SK-N-SH (cell line): ENCODE measurements around the gene LARP6. TPM values are rescaled to one million over a fixed set of nuclear protein-coding genes. Genes with fewer than 3 reads are reported as not detected.

ENCODE experiments used
- CTCF ChIA-PET: fragments of 300-600, 350-600 bp; formaldehyde crosslinking; extraction: SDS; loops from one replicate; lab custom pipeline; 2021; lab: Yijun Ruan, JAX
- POLR2A ChIA-PET: fragments of 350-600 bp; sonication (Branson Sonifier 250); formaldehyde crosslinking; extraction: SDS; loops from one replicate; lab custom pipeline; 2020; ENCODE audit warnings: antibody characterized with exemption, inconsistent platforms; lab: Yijun Ruan, JAX
- DNase-seq: peaks from one replicate; pipeline ENCODE4 v3.0.0; 2012
- H2AFZ ChIP-seq: fragments of 200-600 bp; sonication (generic); 2 replicates; pipeline ENCODE4 v1.8.1; 2016; ENCODE audit warnings: antibody characterized with exemption, mild to moderate bottlenecking, low read depth
- H3F3A ChIP-seq: fragments of 200-600 bp; sonication (generic); replicated peaks from 2 replicates; pipeline ENCODE3; 2016; ENCODE audit warnings: antibody characterized with exemption, mild to moderate bottlenecking; ENCODE audit not compliant: insufficient read depth
- H3K27ac ChIP-seq, 2 experiments: fragments of 200-500 bp in 1 of 2; fragments of 200-600 bp in 1 of 2; sonication (Bioruptor generic) in 1 of 2; sonication (generic), shearing (Covaris generic) in 1 of 2; 2 replicates each; pipeline versions ENCODE4 v1.5.1 to v1.6.1; 2014 to 2016; ENCODE audit warnings: low read depth in 2 of 2, inconsistent platforms in 1 of 2, low read length in 1 of 2, mild to moderate bottlenecking in 1 of 2, mixed read lengths in 1 of 2
- H3K27me3 ChIP-seq: fragments of 200-600 bp; sonication (generic), shearing (Covaris generic); 2 replicates; pipeline ENCODE4 v1.6.1; 2016; ENCODE audit warnings: mixed run types; ENCODE audit not compliant: insufficient read depth
- H3K36me3 ChIP-seq, 2 experiments: fragments of 200-500 bp in 1 of 2; fragments of 200-600 bp in 1 of 2; sonication (Bioruptor generic) in 1 of 2; sonication (generic) in 1 of 2; replicated peaks in 1 of 2; 2 replicates each; pipeline versions ENCODE3 to v1.5.1; 2014 to 2016; ENCODE audit warnings: low read length in 1 of 2, mild to moderate bottlenecking in 1 of 2; ENCODE audit not compliant: insufficient read depth in 2 of 2, control insufficient read depth in 1 of 2
- H3K4me1 ChIP-seq, 2 experiments: fragments of 200-500 bp in 1 of 2; fragments of 200-600 bp in 1 of 2; sonication (Bioruptor generic) in 1 of 2; sonication (generic), shearing (Covaris generic) in 1 of 2; 2 replicates each; pipeline versions ENCODE4 v1.5.1 to v1.6.1; 2014 to 2016; ENCODE audit warnings: low read depth in 1 of 2, low read length in 1 of 2, mixed run types in 1 of 2; ENCODE audit not compliant: insufficient read depth in 2 of 2, control insufficient read depth in 1 of 2
- H3K4me2 ChIP-seq: fragments of 200-600 bp; sonication (generic), shearing (Covaris generic); 2 replicates; pipeline ENCODE4 v1.6.1; 2017; ENCODE audit warnings: mixed run types
- H3K4me3 ChIP-seq, 2 experiments: fragments of 200-500 bp in 1 of 2; fragments of 200-600 bp in 1 of 2; sonication (Bioruptor generic) in 1 of 2; sonication (generic), shearing (Covaris generic) in 1 of 2; 2 replicates each; pipeline versions ENCODE4 v1.5.1 to v1.8.1; 2014 to 2016; ENCODE audit warnings: low read depth in 2 of 2, inconsistent platforms in 1 of 2, low read length in 1 of 2, mild to moderate bottlenecking in 1 of 2, mixed read lengths in 1 of 2, moderate library complexity in 1 of 2
- H3K79me2 ChIP-seq: fragments of 200-600 bp; sonication (generic); 2 replicates; pipeline ENCODE4 v1.8.1; 2017; ENCODE audit warnings: mild to moderate bottlenecking; ENCODE audit not compliant: insufficient read depth
- H3K9ac ChIP-seq: fragments of 200-600 bp; sonication (generic); 2 replicates; pipeline ENCODE4 v1.6.1; 2017; ENCODE audit warnings: mixed run types
- H3K9me2 ChIP-seq: fragments of 200-600 bp; sonication (generic); 2 replicates; pipeline ENCODE4 v1.6.1; 2017; ENCODE audit warnings: mixed run types
- H3K9me3 ChIP-seq: fragments of 200-600 bp; sonication (generic); 2 replicates; pipeline ENCODE4 v1.6.1; 2017; ENCODE audit warnings: mixed run types, mild to moderate bottlenecking, moderate library complexity
- H4K20me1 ChIP-seq: fragments of 200-600 bp; sonication (generic); 2 replicates; pipeline ENCODE4 v1.6.1; 2017; ENCODE audit warnings: mild to moderate bottlenecking, mixed run types; ENCODE audit not compliant: insufficient read depth
- CTCF ChIP-seq: fragments of 200-600 bp; sonication (generic); IDR thresholded peaks from 2 replicates; pipeline ENCODE4 v1.6.1; 2017; ENCODE audit warnings: antibody characterized with exemption, mild to moderate bottlenecking, moderate library complexity
- ELF1 ChIP-seq: IDR thresholded peaks from 2 replicates; pipeline ENCODE4 v1.4.0; 2012
- EP300 ChIP-seq, 2 experiments: IDR thresholded peaks; 2 replicates each; pipeline versions ENCODE4 v1.4.0 to v1.6.1; 2012; ENCODE audit warnings: borderline replicate concordance in 1 of 2, low read depth in 1 of 2, low read length in 1 of 2
- EZH2phosphoT487 ChIP-seq: fragments of 200-600 bp; sonication (generic); IDR thresholded peaks from 2 replicates; pipeline ENCODE4 v1.6.1; 2017; ENCODE audit warnings: low read depth, mixed run types, mild to moderate bottlenecking, antibody characterized with exemption, moderate library complexity, borderline replicate concordance
- FOSL2 ChIP-seq: IDR thresholded peaks from 2 replicates; pipeline ENCODE4 v1.4.0; 2012; ENCODE audit warnings: low read depth, mild to moderate bottlenecking, moderate library complexity, borderline replicate concordance
- FOXJ3 ChIP-seq: sonication (generic); formaldehyde crosslinking; IDR thresholded peaks from 2 replicates; pipeline ENCODE4 v1.5.1; 2020; ENCODE audit warnings: mild to moderate bottlenecking, missing genetic modification reagents
- FOXM1 ChIP-seq: IDR thresholded peaks from 2 replicates; pipeline ENCODE4 v1.4.0; 2012; ENCODE audit warnings: low read depth, mild to moderate bottlenecking
- GATA2 ChIP-seq: sonication (generic); formaldehyde crosslinking; IDR thresholded peaks from 2 replicates; pipeline ENCODE4 v1.5.0; 2020; ENCODE audit warnings: mild to moderate bottlenecking, missing genetic modification reagents
- MAX ChIP-seq: IDR thresholded peaks from 2 replicates; pipeline ENCODE4 v1.4.0; 2012; ENCODE audit warnings: low read depth
- MEF2A ChIP-seq: IDR thresholded peaks from 2 replicates; pipeline ENCODE4 v1.4.0; 2012; ENCODE audit warnings: low read depth, borderline replicate concordance
- NRF1 ChIP-seq: IDR thresholded peaks from 2 replicates; pipeline ENCODE4 v1.6.1; 2012; ENCODE audit warnings: low read depth, mild to moderate bottlenecking, low read length
- RAD21 ChIP-seq: IDR thresholded peaks from 2 replicates; pipeline ENCODE4 v1.6.1; 2012; ENCODE audit warnings: mild to moderate bottlenecking, low read length
- RCOR1 ChIP-seq: fragments of 150-350 bp; IDR thresholded peaks from 2 replicates; pipeline ENCODE4 v1.6.1; 2017; ENCODE audit warnings: antibody characterized with exemption, low read length
- RFX5 ChIP-seq: IDR thresholded peaks from 2 replicates; pipeline ENCODE4 v1.6.1; 2012; ENCODE audit warnings: mild to moderate bottlenecking, improper control_type of control experiment, low read length
- SIN3A ChIP-seq: IDR thresholded peaks from 2 replicates; pipeline ENCODE4 v1.6.1; 2012; ENCODE audit warnings: low read depth, mild to moderate bottlenecking, low read length, moderate library complexity, borderline replicate concordance
- SMC3 ChIP-seq: IDR thresholded peaks from 2 replicates; pipeline ENCODE4 v1.6.1; 2012; ENCODE audit warnings: low read depth, low read length, improper control_type of control experiment
- TAF1 ChIP-seq: IDR thresholded peaks from 2 replicates; pipeline ENCODE4 v1.6.1; 2012; ENCODE audit warnings: low read depth, mild to moderate bottlenecking, low read length, moderate library complexity, borderline replicate concordance
- TCF12 ChIP-seq: IDR thresholded peaks from 2 replicates; pipeline ENCODE4 v1.4.0; 2012
- YY1 ChIP-seq: IDR thresholded peaks from 2 replicates; pipeline ENCODE4 v1.4.0; 2012; ENCODE audit warnings: low read depth, mild to moderate bottlenecking
- WGBS: methylation state at CpG from one replicate; pipeline ENCODE4 v1.1.6; 2017; ENCODE audit warnings: low lambda C conversion rate; 5-methylcytosine and 5-hydroxymethylcytosine counted together
- polyA plus RNA-seq, 3 experiments: library from polyadenylated mRNA; depleted of rRNA; stranded (reverse); fragments of >200 nt; gene quantifications; 2 replicates each; pipeline ENCODE4 v1.2.3, GENCODE V29; 2012
- TF ChIP-seq, protein P1 (sequence below): fragments of 150-350 bp; IDR thresholded peaks from 2 replicates; pipeline ENCODE4 v1.6.1; 2017; ENCODE audit warnings: antibody characterized with exemption, low read length, low read depth, borderline replicate concordance

LARP6 gene
- polyA plus RNA-seq, 1 of the 3 experiments (the other 2 are of a cell fraction): 236 TPM

DNA sequence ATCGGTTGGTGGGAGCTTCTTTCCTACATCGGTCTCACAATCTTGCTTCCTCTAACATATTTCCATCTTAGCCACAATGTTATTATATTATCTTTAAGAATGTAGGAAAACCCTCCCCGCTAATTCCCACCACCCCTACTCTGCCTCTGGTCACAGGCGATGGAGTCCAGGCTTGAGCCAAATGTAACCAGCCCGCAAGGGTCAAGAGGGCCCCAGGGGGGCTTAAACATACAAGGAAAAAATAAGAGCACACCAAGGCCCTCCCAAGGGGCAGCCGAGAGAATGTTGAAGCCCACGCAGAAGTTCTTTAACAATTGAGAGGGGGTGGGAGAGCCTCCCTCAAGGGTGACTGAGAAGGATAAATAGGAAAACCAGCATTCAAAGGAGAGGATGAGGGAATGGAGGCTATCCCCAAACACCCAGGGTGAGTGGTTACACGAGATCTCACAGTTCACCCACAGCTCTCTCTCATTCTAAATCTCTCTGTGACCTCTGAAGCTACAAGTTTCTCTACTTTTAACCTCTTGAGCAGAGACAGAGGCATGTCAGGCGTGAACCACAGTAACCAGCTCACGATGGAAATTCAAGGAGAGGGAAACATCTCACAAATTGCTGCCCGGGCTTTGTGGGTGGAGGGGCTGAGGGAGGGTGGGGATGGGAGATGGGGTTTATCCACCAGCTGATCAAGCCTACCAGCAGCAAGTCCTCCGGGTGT lies 59.2 kb downstream of the LARP6 start:
- H3K4me1 ChIP-seq: peaks cover 0 to 60% of the 10 kb centered on the region in 2 experiments; a peak in 2 of 4 replicates
- peak overlapping the region; percentile 75 for H3K4me2 ChIP-seq
- ChIA-PET CTCF (interaction anchor here (0.8 to 1.0 kb wide), 2 partner anchors 17 to 30 kb away, joined by 4 to 8 read pairs; no protein-coding TSS in a partner anchor), POLR2A (interaction anchor here (0.5 kb wide), 1 partner anchor 45 kb away, joined by 3 read pairs; no protein-coding TSS in a partner anchor)
- H3K79me2 ChIP-seq: peaks cover 19% of the 10 kb centered on the region; the same call in 1 of the 2 replicates
- TF ChIP-seq NRF1 (no peak), YY1 (no peak), RCOR1 (no peak), FOSL2 (no peak), EP300 (IDR thresholded peaks at IDR 0.05; ENCODE audit: borderline replicate concordance in 1 of 2, low read depth in 1 of 2, low read length in 1 of 2) (no peak), GATA2 (CRISPR knock-in tag) (no peak), TAF1 (no peak), EZH2phosphoT487 (no peak), FOXM1 (no peak), RFX5 (no peak), FOXJ3 (no peak), CTCF (no peak), RAD21 (no peak), MEF2A (no peak), ELF1 (no peak), MAX (no peak), SMC3 (no peak), SIN3A (no peak), TCF12 (no peak)
- TF ChIP-seq, protein P1, sequence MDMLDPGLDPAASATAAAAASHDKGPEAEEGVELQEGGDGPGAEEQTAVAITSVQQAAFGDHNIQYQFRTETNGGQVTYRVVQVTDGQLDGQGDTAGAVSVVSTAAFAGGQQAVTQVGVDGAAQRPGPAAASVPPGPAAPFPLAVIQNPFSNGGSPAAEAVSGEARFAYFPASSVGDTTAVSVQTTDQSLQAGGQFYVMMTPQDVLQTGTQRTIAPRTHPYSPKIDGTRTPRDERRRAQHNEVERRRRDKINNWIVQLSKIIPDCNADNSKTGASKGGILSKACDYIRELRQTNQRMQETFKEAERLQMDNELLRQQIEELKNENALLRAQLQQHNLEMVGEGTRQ: no peak
- H2AFZ ChIP-seq: no peak overlapping the region
- DNase-seq: no peak
- H3K9me2 ChIP-seq: no peaks in the 10 kb centered on the region
- no peaks in the 10 kb centered on the region for H3K27me3 ChIP-seq
- H3K27ac ChIP-seq: peak overlapping the region; percentile 84 to 99
- H4K20me1 ChIP-seq: no peaks in the 10 kb centered on the region
- no peaks in the 10 kb centered on the region for H3K36me3 ChIP-seq
- H3K9me3 ChIP-seq: no peaks in the 10 kb centered on the region
- 55% methylated on average over 12 of the region's 12 CpGs for WGBS
- peak overlapping the region; percentile 81 for H3K9ac ChIP-seq
- H3K4me3 ChIP-seq: peak overlapping the region; percentile 10 to 26; a peak in 3 of 4 replicates
- peaks cover 52% of the 10 kb centered on the region for H3F3A ChIP-seq
